Measurements from ENCODE around the gene KCND2.

Gene KCND2

GRCh38 chr7:120714945-120715344 is 442.0 kb downstream of the KCND2 start:
- no peak for FAIRE-seq
- no peak for DNase-seq (ENCODE audit: insufficient read length, low spot score)
- TF ChIP-seq CTCF (IDR thresholded peaks at IDR 0.05; ENCODE audit: insufficient read depth, missing control alignments), result no peak

GRCh38 chr7:120716307-120716706 is 443.3 kb downstream of the KCND2 start:
- no peak for FAIRE-seq
- no peak for TF ChIP-seq CTCF (IDR thresholded peaks at IDR 0.05; ENCODE audit: insufficient read depth, missing control alignments)
- DNase-seq (ENCODE audit: insufficient read length, low spot score), result no peak

GRCh38 chr7:120717166-120717565 is 444.2 kb downstream of the KCND2 start:
- TF ChIP-seq CTCF (IDR thresholded peaks at IDR 0.05; ENCODE audit: insufficient read depth, missing control alignments), result no peak
- no peak for DNase-seq (ENCODE audit: insufficient read length, low spot score)
- no peak for FAIRE-seq

- FAIRE-seq (no peak), DNase-seq (ENCODE audit: insufficient read length, low spot score) (no peak)
- no peak for TF ChIP-seq CTCF (IDR thresholded peaks at IDR 0.05; ENCODE audit: insufficient read depth, missing control alignments)
Measured at GRCh38 chr7:120718361-120718760, 445.4 kb downstream of the KCND2 start.

GRCh38 chr7:120720317-120720716 is 447.3 kb downstream of the KCND2 start:
- TF ChIP-seq CTCF (IDR thresholded peaks at IDR 0.05; ENCODE audit: insufficient read depth, missing control alignments), result no peak
- FAIRE-seq, result no peak

GRCh38 chr7:120723465-120724385 is 450.8 kb downstream of the KCND2 start:
- DNase-seq (ENCODE audit: insufficient read length, low spot score) (no peak), FAIRE-seq (no peak)
- TF ChIP-seq CTCF (IDR thresholded peaks at IDR 0.05; ENCODE audit: insufficient read depth, missing control alignments), result no peak

More at GRCh38 chr7:120720317-120720716, 447.3 kb downstream of the KCND2 start:
- DNase-seq (ENCODE audit: insufficient read length, low spot score), result no peak

GRCh38 chr7:120724448-120724847 is 451.5 kb downstream of the KCND2 start:
- no peak for TF ChIP-seq CTCF (IDR thresholded peaks at IDR 0.05; ENCODE audit: insufficient read depth, missing control alignments)
- no peak for FAIRE-seq
- no peak for DNase-seq (ENCODE audit: insufficient read length, low spot score)
